G401.6 (cell line): Measurements from ENCODE around the gene ARHGAP28.
"Not testable (repeated sequence)": the region's sequence is repeated elsewhere in the genome, so short reads cannot be mapped to it uniquely, and the experiment has no call there.

Experiments
- FAIRE-seq: peaks from 2 replicates; lab custom pipeline; 2012; peaks lifted over from hg19 to GRCh38; lab: Jason Lieb, UNC

Gene ARHGAP28

DNA sequence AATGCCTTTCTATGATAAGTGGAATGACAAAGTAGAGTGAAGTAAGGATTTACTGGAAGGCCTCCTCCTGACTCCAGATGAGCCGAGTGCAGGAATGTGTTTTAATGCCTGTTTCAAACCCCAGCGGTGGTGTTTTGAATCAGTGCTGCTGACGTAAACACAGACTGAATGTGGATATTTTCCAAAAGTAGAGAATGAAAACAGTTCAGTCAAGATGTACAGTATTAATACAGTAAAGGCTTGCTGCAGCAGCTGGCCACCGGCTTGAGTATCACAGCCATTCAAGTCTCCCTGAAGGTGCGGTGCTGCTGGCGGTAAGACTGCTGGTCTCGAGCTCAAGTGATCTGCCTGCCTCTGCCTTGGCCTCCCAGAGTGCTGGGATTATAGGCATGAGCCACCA, 46.7 kb downstream of the ARHGAP28 start:
- no peak for FAIRE-seq

- FAIRE-seq: no peak
These were observed 48.0 kb downstream of the ARHGAP28 start for GRCh38 chr18:6777509-6777908.

DNA sequence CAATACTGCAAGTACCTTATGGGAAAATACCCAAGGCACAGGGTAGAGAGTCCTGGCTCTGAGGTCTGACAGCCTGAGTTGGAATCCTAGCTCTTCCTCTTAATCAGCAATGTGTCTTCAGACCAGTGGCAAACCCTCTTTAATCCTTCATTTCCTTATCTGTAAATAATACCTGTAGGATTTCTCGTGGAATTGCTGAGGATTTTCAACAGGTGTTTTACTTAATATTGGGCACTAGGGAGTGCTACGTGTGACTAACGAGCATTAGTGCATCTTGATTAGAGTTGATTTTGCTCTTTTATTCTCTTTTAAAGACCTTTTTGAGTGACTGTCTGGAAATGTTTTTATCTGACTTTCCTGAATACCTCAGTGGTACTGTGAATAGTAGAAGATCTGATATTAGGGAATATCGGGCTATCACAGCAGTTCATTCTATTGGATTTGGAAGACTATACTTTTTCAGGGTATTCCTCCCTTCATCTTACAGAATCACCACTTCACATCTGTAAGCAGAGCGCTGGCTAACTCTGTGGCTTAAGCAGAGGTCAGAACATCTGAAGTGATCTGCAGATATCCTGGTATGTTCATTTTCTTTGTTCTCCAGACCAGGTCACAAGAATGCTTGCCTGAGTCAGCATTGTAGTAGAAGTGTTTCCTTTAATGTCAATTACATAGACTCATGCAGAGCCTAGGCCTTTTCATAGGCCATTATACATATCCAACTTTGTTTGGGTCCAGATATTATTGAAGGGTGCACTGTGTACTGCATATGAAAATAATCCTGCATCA, 49.1 kb downstream of the ARHGAP28 start:
- FAIRE-seq: no peak

DNA sequence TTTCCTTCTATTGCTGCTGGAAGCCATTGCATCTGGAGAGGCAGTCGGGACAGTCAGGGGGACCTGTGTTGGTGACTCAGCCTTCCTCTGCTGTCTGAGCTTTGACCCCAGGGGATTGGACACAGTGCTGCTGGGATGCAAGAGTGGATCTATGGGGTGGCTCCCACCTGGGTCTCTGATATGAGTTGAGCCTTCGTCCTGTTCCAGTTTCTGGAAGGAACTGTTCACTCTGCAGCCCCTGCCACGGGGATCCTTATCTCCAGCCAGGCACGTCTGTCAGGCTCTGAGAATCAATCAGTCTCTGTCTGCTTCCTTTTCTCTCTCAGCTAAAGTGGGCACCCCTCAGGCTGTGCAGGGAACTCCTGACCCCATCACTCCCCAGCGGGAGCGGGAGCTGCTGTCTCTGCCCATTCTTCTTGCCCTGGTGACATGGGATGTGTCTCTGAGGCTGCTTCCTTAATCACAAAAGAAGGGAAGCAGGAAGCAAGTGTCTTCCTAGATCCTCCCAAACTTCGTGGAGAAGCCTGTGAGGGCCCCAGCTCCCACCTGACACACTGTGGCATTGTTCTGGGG, 51.7 kb downstream of the ARHGAP28 start:
- FAIRE-seq: no peak

GRCh38 chr18:6781796-6782195, 52.3 kb downstream of the ARHGAP28 start:
- FAIRE-seq: no peak

GRCh38 chr18:6782861-6783260, 53.3 kb downstream of the ARHGAP28 start:
- no peak for FAIRE-seq

DNA sequence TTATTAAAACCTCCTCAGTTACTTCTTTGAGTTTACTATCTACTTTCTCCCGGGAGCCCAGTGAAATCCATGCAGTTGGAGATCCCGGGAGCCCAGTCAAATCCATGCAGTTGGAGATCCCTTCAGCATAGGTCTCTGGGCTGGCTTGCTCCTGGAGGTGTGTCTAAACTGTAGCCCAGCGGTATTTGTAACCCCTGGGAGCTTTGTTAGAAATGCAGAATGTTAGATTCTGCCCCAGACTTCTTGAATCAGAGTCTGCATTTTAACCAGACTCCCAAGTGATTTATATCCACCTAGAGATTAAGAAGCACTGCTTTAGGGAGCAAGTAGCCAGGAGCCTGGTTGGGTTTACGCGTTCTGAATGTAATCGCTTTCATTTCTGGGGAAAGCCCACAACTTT, 54.5 kb downstream of the ARHGAP28 start:
- no peak for FAIRE-seq

- FAIRE-seq: no peak
These were observed 55.5 kb downstream of the ARHGAP28 start for GRCh38 chr18:6785001-6785400.

DNA sequence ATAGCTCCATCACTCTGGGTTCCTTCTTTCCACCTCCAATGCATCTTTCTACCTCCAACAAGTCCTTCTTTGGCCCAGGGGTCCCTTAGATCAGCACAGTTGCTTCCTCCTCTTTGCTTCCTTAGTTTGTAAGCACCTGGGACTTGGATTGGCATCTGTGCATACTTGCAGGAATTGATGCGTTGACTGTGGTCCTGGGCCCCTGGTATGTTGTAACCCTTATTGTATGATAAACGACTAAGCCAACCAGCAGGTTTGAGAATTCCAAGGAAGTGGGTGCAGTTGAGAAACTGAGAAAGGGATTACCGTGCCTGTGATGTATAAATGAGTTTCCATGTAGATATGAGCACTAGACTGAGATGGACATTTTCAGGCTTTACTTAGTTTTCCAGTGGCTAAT, 55.9 kb downstream of the ARHGAP28 start:
- FAIRE-seq: no peak

- FAIRE-seq: no peak
These were observed 62.9 kb downstream of the ARHGAP28 start for GRCh38 chr18:6792391-6792790.

- no peak for FAIRE-seq
These were observed 63.9 kb downstream of the ARHGAP28 start for GRCh38 chr18:6793455-6793854.

GRCh38 chr18:6793986-6794385, 64.5 kb downstream of the ARHGAP28 start:
- no peak for FAIRE-seq

DNA sequence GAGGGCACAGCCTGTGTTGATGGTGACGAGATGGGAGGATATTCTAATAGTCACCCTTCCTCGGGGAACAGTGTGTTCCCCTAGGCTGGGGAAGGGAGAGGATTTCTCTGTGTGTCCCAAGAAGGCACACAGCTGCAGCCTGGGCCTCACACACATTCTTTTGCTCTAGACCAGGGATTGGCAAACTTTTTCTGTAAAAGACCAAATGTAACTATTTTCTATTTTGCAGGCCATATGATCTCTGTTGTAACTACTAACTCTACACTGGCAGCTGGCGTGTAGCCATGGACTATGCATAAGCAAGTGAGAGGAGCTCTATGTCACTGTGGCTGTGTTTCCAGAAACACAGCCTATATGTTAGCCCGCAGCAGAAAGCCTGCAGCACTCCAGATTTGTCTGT, 65.8 kb downstream of the ARHGAP28 start:
- FAIRE-seq: no peak

GRCh38 chr18:6796511-6796910, 67.0 kb downstream of the ARHGAP28 start:
- no peak for FAIRE-seq

- FAIRE-seq: no peak
These were observed 67.7 kb downstream of the ARHGAP28 start for GRCh38 chr18:6797171-6797570.

GRCh38 chr18:6798896-6799295, 69.4 kb downstream of the ARHGAP28 start:
- FAIRE-seq: no peak

GRCh38 chr18:6800309-6800708, 70.8 kb downstream of the ARHGAP28 start:
- not testable (repeated sequence) for FAIRE-seq

GRCh38 chr18:6807515-6808257, 78.2 kb downstream of the ARHGAP28 start:
- no peak for FAIRE-seq

- no peak for FAIRE-seq
These were observed 80.7 kb downstream of the ARHGAP28 start for GRCh38 chr18:6810191-6810590.

GRCh38 chr18:6811816-6812215, 82.3 kb downstream of the ARHGAP28 start:
- FAIRE-seq: no peak

GRCh38 chr18:6814882-6815425, 85.4 kb downstream of the ARHGAP28 start:
- no peak for FAIRE-seq

- FAIRE-seq: no peak
These were observed 86.6 kb downstream of the ARHGAP28 start for GRCh38 chr18:6816154-6816553.

GRCh38 chr18:6819332-6819731, 89.8 kb downstream of the ARHGAP28 start:
- no peak for FAIRE-seq
